Measurements from ENCODE around the gene GUCD1.

GRCh38 chr22:24510637-24511625 lies 44.0 kb downstream of the GUCD1 start:
- TF ChIP-seq EZH2 (IDR thresholded peaks at IDR 0.05; ENCODE audit: low read length) (no peak), CTCF (optimal IDR thresholded peaks at IDR 0.05 in 1 of 3, IDR thresholded peaks at IDR 0.05 in 1 of 3, conservative IDR thresholded peaks at IDR 0.05 in 1 of 3; ENCODE audit: extremely low read depth in 1 of 3, insufficient read depth in 2 of 3, low read length in 3 of 3) (no peak)
